K562 (cell line): ENCODE measurements around the gene SEC16A. TPM values are rescaled to one million over a fixed set of nuclear protein-coding genes. Genes with fewer than 3 reads are reported as not detected.

Experiments used
- ATF7 ChIP-seq: fragments of 450-650 bp; IDR thresholded peaks from 2 replicates; pipeline ENCODE4 v1.7.1; 2014; ENCODE audit warnings: mild to moderate bottlenecking, moderate library complexity
- BRD4 ChIP-seq: fragments of 200-600 bp; sonication (generic); IDR thresholded peaks from 2 replicates; pipeline ENCODE4 v1.6.1; 2017; ENCODE audit warnings: inconsistent platforms
- BRF1 ChIP-seq: IDR thresholded peaks from 3 replicates; pipeline ENCODE4 v1.6.1; 2011; ENCODE audit warnings: borderline replicate concordance, mild to moderate bottlenecking; ENCODE audit not compliant: insufficient read length; ENCODE audit errors: extremely low read depth
- CBX8 ChIP-seq: fragments of 200-600 bp; sonication (generic); IDR thresholded peaks from 2 replicates; pipeline ENCODE4 v1.6.1; 2012; ENCODE audit warnings: borderline replicate concordance, mixed run types, low read depth, mild to moderate bottlenecking, moderate library complexity, mixed read lengths, low read length, control low read depth, inconsistent platforms; ENCODE audit not compliant: poor library complexity, severe bottlenecking; ENCODE audit errors: extremely low read depth
- DACH1 ChIP-seq: fragments of 450-650 bp; IDR thresholded peaks from 2 replicates; pipeline ENCODE4 v1.6.1; 2018; ENCODE audit not compliant: partially characterized antibody
- FOS ChIP-seq: IDR thresholded peaks from 3 replicates; pipeline ENCODE4 v1.6.1; 2011; ENCODE audit not compliant: insufficient read length; ENCODE audit errors: extremely low read depth
- KDM4B ChIP-seq, 2 experiments: fragments of 450-650 bp in 1 of 2; sonication (generic) in 1 of 2; IDR thresholded peaks; 2 replicates each; pipeline ENCODE4 v1.6.1; 2016 to 2017; ENCODE audit warnings: borderline replicate concordance in 2 of 2, antibody characterized with exemption in 1 of 2, low read depth in 1 of 2, mild to moderate bottlenecking in 1 of 2
- MYNN ChIP-seq, 2 experiments: sonication (generic); formaldehyde crosslinking in 1 of 2; IDR thresholded peaks; 2 replicates each; pipeline versions ENCODE4 v1.5.0 to v1.6.1; 2016 to 2020; ENCODE audit warnings: antibody characterized with exemption in 1 of 2, missing genetic modification reagents in 1 of 2
- NCOR1 ChIP-seq: fragments of 450-650 bp; IDR thresholded peaks from 2 replicates; pipeline ENCODE4 v1.6.1; 2016; ENCODE audit warnings: mild to moderate bottlenecking, moderate library complexity
- NFRKB ChIP-seq: fragments of 450-650 bp; IDR thresholded peaks from 2 replicates; pipeline ENCODE4 v1.6.1; 2016; ENCODE audit warnings: low read depth
- PHF21A ChIP-seq: fragments of 450-650 bp; IDR thresholded peaks from 2 replicates; pipeline ENCODE4 v1.6.1; 2017; ENCODE audit warnings: low read depth, borderline replicate concordance
- PKNOX1 ChIP-seq: fragments of 450-650 bp; IDR thresholded peaks from 2 replicates; pipeline ENCODE4 v1.6.1; 2016
- POLR2B ChIP-seq: fragments of 450-650 bp; IDR thresholded peaks from 2 replicates; pipeline ENCODE4 v1.6.1; 2018; ENCODE audit warnings: low read depth; ENCODE audit not compliant: partially characterized antibody
- RAD51 ChIP-seq: fragments of 450-650 bp; IDR thresholded peaks from 2 replicates; pipeline ENCODE4 v1.7.1; 2016; ENCODE audit warnings: low read depth, mild to moderate bottlenecking, borderline replicate concordance
- RFX1 ChIP-seq: fragments of 450-650 bp; IDR thresholded peaks from 2 replicates; pipeline ENCODE4 v1.6.1; 2016; ENCODE audit warnings: mild to moderate bottlenecking, moderate library complexity
- TFAP4 ChIP-seq: sonication (generic); formaldehyde crosslinking; IDR thresholded peaks from 2 replicates; pipeline ENCODE4 v1.8.0; 2022; ENCODE audit warnings: missing genetic modification reagents, mild to moderate bottlenecking, moderate library complexity, borderline replicate concordance
- VEZF1 ChIP-seq: fragments of 200-800 bp; sonication (Bioruptor generic); IDR thresholded peaks from 2 replicates; pipeline ENCODE4 v1.6.1; 2017; ENCODE audit warnings: missing genetic modification characterization, missing compliant biosample characterization
- ZBTB2 ChIP-seq: fragments of 450-650 bp; IDR thresholded peaks from 2 replicates; pipeline ENCODE4 v1.6.1; 2016; ENCODE audit warnings: antibody characterized with exemption
- ZBTB9 ChIP-seq: fragments of 450-650 bp; formaldehyde crosslinking; IDR thresholded peaks from 2 replicates; pipeline ENCODE4 v1.4.0; 2020; ENCODE audit warnings: mild to moderate bottlenecking, moderate library complexity
- ZNF140 ChIP-seq: fragments of 250-450 bp; sonication (Bioruptor Pico); IDR thresholded peaks from 2 replicates; pipeline ENCODE4 v1.8.0; 2021; ENCODE audit warnings: moderate library complexity, mild to moderate bottlenecking, inconsistent platforms
- ZNF143 ChIP-seq: sonication (generic); formaldehyde crosslinking; IDR thresholded peaks from 2 replicates; pipeline ENCODE4 v1.9.0; 2022; ENCODE audit warnings: mild to moderate bottlenecking, missing genetic modification reagents
- ZNF707 ChIP-seq: fragments of 250-450 bp; sonication (Bioruptor Pico); conservative IDR thresholded peaks from 2 replicates; pipeline ENCODE4 v1.8.0; 2022; ENCODE audit warnings: inconsistent platforms, mild to moderate bottlenecking, moderate library complexity
- ZNF79 ChIP-seq: fragments of 250-450 bp; sonication (Bioruptor Pico); IDR thresholded peaks from 2 replicates; pipeline ENCODE4 v1.4.0; 2020; ENCODE audit warnings: low read depth, mild to moderate bottlenecking, moderate library complexity
- polyA plus RNA-seq, 8 experiments: library from polyadenylated mRNA; depleted of rRNA in 4 of 8; stranded (reverse) in 5 of 8; unstranded in 3 of 8; fragments of >200 nt; fragmentation: Nextera tagmentation in 2 of 8; fragmentation: Illumina TruSeq in 1 of 8; extraction: Ambion mirVana in 2 of 8; extraction: Trizol in 1 of 8; gene quantifications; 2 replicates each; pipeline versions ENCODE4 v1.2.1 to v1.2.3, GENCODE V29; 2011 to 2014; ENCODE audit warnings: inconsistent platforms in 1 of 8, missing spikeins in 1 of 8
- total RNA-seq, 7 experiments: library from RNA; depleted of rRNA in 6 of 7; stranded (reverse); fragments of >200 nt in 6 of 7; fragmentation: Illumina TruSeq in 2 of 7; extraction: Trizol in 2 of 7; gene quantifications; 2 replicates each; pipeline versions ENCODE4 v1.2.1 to v1.2.3, GENCODE V29; 2011 to 2021; ENCODE audit warnings: low replicate concordance in 1 of 7

SEC16A gene
- total and polyA plus RNA-seq, 9 of the 15 experiments (the other 6 are each of a cell fraction or from before 2014, with no cell fraction given): 8.3 to 62.8 (median 14.0) TPM

GRCh38 chr9:136483589-136484152 lies 831 bp upstream of the SEC16A start (continued):
- peak; percentile 52 for TF ChIP-seq DACH1
- TF ChIP-seq NFRKB: no peak
- TF ChIP-seq ZBTB2: peak; percentile 76; the same call in 1 of the 2 replicates
- TF ChIP-seq FOS: no peak
- TF ChIP-seq BRD4: no peak
- TF ChIP-seq ZNF79 (CRISPR knock-in tag): no peak
- TF ChIP-seq BRF1: no peak
- TF ChIP-seq VEZF1 (CRISPR knock-in tag): no peak
- TF ChIP-seq KDM4B (IDR thresholded peaks at IDR 0.05; ENCODE audit: borderline replicate concordance in 2 of 2, low read depth in 1 of 2): 0 out of 4 replicates have a peak, but pooled peaks of 1 of the 2 experiments have one; percentile 30
- no peak for TF ChIP-seq PHF21A
- no peak for TF ChIP-seq ZNF143 (CRISPR knock-in tag)
- no peak for TF ChIP-seq CBX8
- no peak for TF ChIP-seq RAD51
- TF ChIP-seq ZNF707: no peak
- peak; percentile 77 for TF ChIP-seq RFX1
- peak; percentile 93 for TF ChIP-seq TFAP4 (CRISPR knock-in tag)
- no peak for TF ChIP-seq NCOR1
- TF ChIP-seq POLR2B: peak; percentile 78
- no peak for TF ChIP-seq ZBTB9 (CRISPR knock-in tag)
- TF ChIP-seq MYNN (IDR thresholded peaks at IDR 0.05): no peak
- TF ChIP-seq MYNN (CRISPR knock-in tag; IDR thresholded peaks at IDR 0.05): no peak
- TF ChIP-seq PKNOX1: no peak
- TF ChIP-seq ZNF140 (CRISPR knock-in tag): no peak
- TF ChIP-seq ATF7: peak; percentile 75
